ENCODE measurements around the gene MAG.
A peak's percentile ranks its signal among the peaks of the same experiment; 100 is the strongest.

The MAG gene

GRCh38 chr19:35266520-35267352 is 25.2 kb upstream of the MAG start:
- peaks cover 45% of the 10 kb centered on the region for H3K36me3 ChIP-seq (ENCODE audit: insufficient read depth, insufficient read length, low read length)
- TF ChIP-seq SUZ12 (IDR thresholded peaks at IDR 0.05; ENCODE audit: extremely low read depth, insufficient read depth, insufficient read length): no peak
- TF ChIP-seq ZNF274 (IDR thresholded peaks at IDR 0.05; ENCODE audit: low read depth, low read length): no peak
- TF ChIP-seq YY1 (IDR thresholded peaks at IDR 0.05; ENCODE audit: insufficient read depth, insufficient read length): no peak
- H3K9me3 ChIP-seq (ENCODE audit: insufficient read depth, low read length): no peaks in the 10 kb centered on the region
- peak overlapping the region; percentile 66 for H3K4me3 ChIP-seq (ENCODE audit: insufficient read length, low read depth)
- peak overlapping the region; percentile 94 for H3K9ac ChIP-seq (ENCODE audit: insufficient read length, low read depth)
- H3K4me1 ChIP-seq (ENCODE audit: insufficient read depth, insufficient read length): peaks cover 17% of the 10 kb centered on the region
- H3K27me3 ChIP-seq (ENCODE audit: insufficient read depth, insufficient read length): no peaks in the 10 kb centered on the region
- no peak for DNase-seq (ENCODE audit: low read depth, low spot score)

GRCh38 chr19:35267353-35267817 is 24.6 kb upstream of the MAG start:
- H3K4me3 ChIP-seq (ENCODE audit: insufficient read length, low read depth): peak overlapping the region; percentile 66
- peaks cover 48% of the 10 kb centered on the region for H3K36me3 ChIP-seq (ENCODE audit: insufficient read depth, insufficient read length, low read length)
- H3K4me1 ChIP-seq (ENCODE audit: insufficient read depth, insufficient read length): peaks cover 12% of the 10 kb centered on the region
- no peaks in the 10 kb centered on the region for H3K27me3 ChIP-seq (ENCODE audit: insufficient read depth, insufficient read length)
- no peaks in the 10 kb centered on the region for H3K9me3 ChIP-seq (ENCODE audit: insufficient read depth, low read length)
- peak overlapping the region; percentile 94 for H3K9ac ChIP-seq (ENCODE audit: insufficient read length, low read depth)
- DNase-seq (ENCODE audit: low read depth, low spot score): no peak
- no peak for TF ChIP-seq SUZ12 (IDR thresholded peaks at IDR 0.05; ENCODE audit: extremely low read depth, insufficient read depth, insufficient read length)
- TF ChIP-seq YY1 (IDR thresholded peaks at IDR 0.05; ENCODE audit: insufficient read depth, insufficient read length): no peak
- TF ChIP-seq ZNF274 (IDR thresholded peaks at IDR 0.05; ENCODE audit: low read depth, low read length): no peak

- peaks cover 9% of the 10 kb centered on the region for H3K4me1 ChIP-seq (ENCODE audit: insufficient read depth, insufficient read length)
- DNase-seq (ENCODE audit: low read depth, low spot score): no peak
Measured at GRCh38 chr19:35267818-35268535, 24.0 kb upstream of the MAG start.

GRCh38 chr19:35268536-35269437 is 23.2 kb upstream of the MAG start, which contains the start of gene USF2:
Gene USF2, plus strand, starts transcription at chr19:35268962. Its CDS starts 140 bp downstream, at chr19:35269102.
- Histone ChIP-seq H3K36me3 (ENCODE audit: insufficient read depth, insufficient read length, low read length) (peaks cover 59% of the 10 kb centered on the region), H3K4me1 (ENCODE audit: insufficient read depth, insufficient read length) (peaks cover 9% of the 10 kb centered on the region), H3K9me3 (ENCODE audit: insufficient read depth, low read length) (no peaks in the 10 kb centered on the region), H3K4me3 (ENCODE audit: insufficient read length, low read depth) (peak within 1 kb of the TSS; percentile 66), H3K27me3 (ENCODE audit: insufficient read depth, insufficient read length) (no peaks in the 10 kb centered on the region), H3K9ac (ENCODE audit: insufficient read length, low read depth) (peak within 1 kb of the TSS; percentile 94)
- DNase-seq (ENCODE audit: low read depth, low spot score): no peak
- TF ChIP-seq SUZ12 (IDR thresholded peaks at IDR 0.05; ENCODE audit: extremely low read depth, insufficient read depth, insufficient read length) (no peak), ZNF274 (IDR thresholded peaks at IDR 0.05; ENCODE audit: low read depth, low read length) (no peak), YY1 (IDR thresholded peaks at IDR 0.05; ENCODE audit: insufficient read depth, insufficient read length) (no peak)

More at GRCh38 chr19:35267818-35268535, 24.0 kb upstream of the MAG start:
- TF ChIP-seq ZNF274 (IDR thresholded peaks at IDR 0.05; ENCODE audit: low read depth, low read length) (no peak), SUZ12 (IDR thresholded peaks at IDR 0.05; ENCODE audit: extremely low read depth, insufficient read depth, insufficient read length) (no peak), YY1 (IDR thresholded peaks at IDR 0.05; ENCODE audit: insufficient read depth, insufficient read length) (no peak)
- Histone ChIP-seq H3K9me3 (ENCODE audit: insufficient read depth, low read length) (no peaks in the 10 kb centered on the region), H3K4me3 (ENCODE audit: insufficient read length, low read depth) (peak overlapping the region; percentile 66), H3K36me3 (ENCODE audit: insufficient read depth, insufficient read length, low read length) (peaks cover 51% of the 10 kb centered on the region), H3K27me3 (ENCODE audit: insufficient read depth, insufficient read length) (no peaks in the 10 kb centered on the region), H3K9ac (ENCODE audit: insufficient read length, low read depth) (peak overlapping the region; percentile 94)

GRCh38 chr19:35269438-35270117 is 22.4 kb upstream of the MAG start:
- TF ChIP-seq ZNF274 (IDR thresholded peaks at IDR 0.05; ENCODE audit: low read depth, low read length) (no peak), SUZ12 (IDR thresholded peaks at IDR 0.05; ENCODE audit: extremely low read depth, insufficient read depth, insufficient read length) (no peak), YY1 (IDR thresholded peaks at IDR 0.05; ENCODE audit: insufficient read depth, insufficient read length) (no peak)
- H3K9me3 ChIP-seq (ENCODE audit: insufficient read depth, low read length): no peaks in the 10 kb centered on the region
- peaks cover 9% of the 10 kb centered on the region for H3K4me1 ChIP-seq (ENCODE audit: insufficient read depth, insufficient read length)
- peak; percentile 71 for DNase-seq (ENCODE audit: low read depth, low spot score)
- H3K27me3 ChIP-seq (ENCODE audit: insufficient read depth, insufficient read length): no peaks in the 10 kb centered on the region
- peak overlapping the region; percentile 85 for H3K9ac ChIP-seq (ENCODE audit: insufficient read length, low read depth)
- H3K4me3 ChIP-seq (ENCODE audit: insufficient read length, low read depth): peak overlapping the region; percentile 60
- peaks cover 59% of the 10 kb centered on the region for H3K36me3 ChIP-seq (ENCODE audit: insufficient read depth, insufficient read length, low read length)

GRCh38 chr19:35270381-35270811 is 21.6 kb upstream of the MAG start:
- peaks cover 59% of the 10 kb centered on the region for H3K36me3 ChIP-seq (ENCODE audit: insufficient read depth, insufficient read length, low read length)
- no peak overlapping the region for H3K9ac ChIP-seq (ENCODE audit: insufficient read length, low read depth)
- TF ChIP-seq ZNF274 (IDR thresholded peaks at IDR 0.05; ENCODE audit: low read depth, low read length): no peak
- no peak for TF ChIP-seq YY1 (IDR thresholded peaks at IDR 0.05; ENCODE audit: insufficient read depth, insufficient read length)
- TF ChIP-seq SUZ12 (IDR thresholded peaks at IDR 0.05; ENCODE audit: extremely low read depth, insufficient read depth, insufficient read length): no peak

More at GRCh38 chr19:35270381-35270811, 21.6 kb upstream of the MAG start:
- Histone ChIP-seq H3K4me1 (ENCODE audit: insufficient read depth, insufficient read length) (peaks cover 4% of the 10 kb centered on the region), H3K4me3 (ENCODE audit: insufficient read length, low read depth) (no peak overlapping the region), H3K27me3 (ENCODE audit: insufficient read depth, insufficient read length) (no peaks in the 10 kb centered on the region), H3K9me3 (ENCODE audit: insufficient read depth, low read length) (no peaks in the 10 kb centered on the region)
- no peak for DNase-seq (ENCODE audit: low read depth, low spot score)

Measured in NT2/D1 (cell line).